GM12892 (cell line): ENCODE results near the gene PCDHB8. TPM values are rescaled to one million over a fixed set of nuclear protein-coding genes. Genes with fewer than 3 reads are reported as not detected.
"Not testable (repeated sequence)": the region's sequence is repeated elsewhere in the genome, so short reads cannot be mapped to it uniquely, and the experiment has no call there.

Source experiments
- DNase-seq: peaks from one replicate; pipeline ENCODE4 v3.0.0; 2011; ENCODE audit not compliant: insufficient read length
- FAIRE-seq: peaks from 2 replicates; lab custom pipeline; 2011; peaks lifted over from hg19 to GRCh38; lab: Jason Lieb, UNC
- POLR2A ChIP-seq: IDR thresholded peaks from 2 replicates; pipeline ENCODE4 v1.6.1; 2011; ENCODE audit warnings: low read depth, low read length, control low read depth
- POLR2AphosphoS5 ChIP-seq: IDR thresholded peaks from 2 replicates; pipeline ENCODE4 v1.6.1; 2011; ENCODE audit warnings: low read depth, low read length, control low read depth
- TAF1 ChIP-seq: IDR thresholded peaks from 2 replicates; pipeline ENCODE4 v1.6.1; 2011; ENCODE audit warnings: low read depth, mild to moderate bottlenecking, control low read depth, low read length, borderline replicate concordance
- polyA plus RNA-seq: library from polyadenylated mRNA; unstranded; fragments of >200 nt; gene quantifications from one replicate; pipeline ENCODE4 v1.2.1, GENCODE V29; 2012; ENCODE audit warnings: missing spikeins, inconsistent platforms; ENCODE audit not compliant: missing spikeins

Gene PCDHB8
- not detected for polyA plus RNA-seq

- DNase-seq, result not testable (repeated sequence)
- peak; percentile 24 for FAIRE-seq
These were observed at the start of gene PCDHB8 for GRCh38 chr5:141177577-141178191. PCDHB8 (plus strand) TSS chr5:141177790; CDS start chr5:141178035, 245 bp downstream.

DNA sequence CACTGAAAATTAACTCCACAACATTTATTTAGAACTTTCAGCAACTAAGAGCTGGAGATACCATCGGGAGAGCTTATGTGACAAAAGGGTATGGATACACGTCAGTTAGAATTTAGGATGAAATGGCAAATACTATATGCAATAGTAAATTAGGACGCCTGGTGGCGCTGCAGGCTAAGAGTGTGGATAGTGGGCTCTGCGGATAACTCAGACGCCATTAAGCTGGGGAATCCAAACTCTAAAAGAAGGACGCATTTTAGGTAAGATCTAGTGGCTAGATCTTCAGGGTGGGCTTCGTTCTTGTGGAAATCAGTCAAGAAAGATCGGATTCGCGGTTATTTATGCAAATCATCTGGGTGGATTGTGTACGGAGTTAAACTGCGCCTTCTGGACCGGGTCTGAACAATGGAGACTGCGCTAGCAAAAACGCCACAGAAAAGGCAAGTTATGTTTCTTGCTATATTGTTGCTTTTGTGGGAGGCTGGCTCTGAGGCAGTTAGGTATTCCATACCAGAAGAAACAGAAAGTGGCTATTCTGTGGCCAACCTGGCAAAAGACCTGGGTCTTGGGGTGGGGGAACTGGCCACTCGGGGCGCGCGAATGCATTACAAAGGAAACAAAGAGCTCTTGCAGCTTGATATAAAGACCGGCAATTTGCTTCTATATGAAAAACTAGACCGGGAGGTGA is 42.4 kb upstream of the PCDHB8 start, which contains the start of gene PCDHB5:
PCDHB5 (plus strand) TSS at position 177 of the 688 bp plus-strand sequence; CDS start at position 406, 229 bp downstream.
- no peak for TF ChIP-seq TAF1
- TF ChIP-seq POLR2AphosphoS5, result no peak
- no peak for TF ChIP-seq POLR2A
- FAIRE-seq (no peak), DNase-seq (no peak)

DNA sequence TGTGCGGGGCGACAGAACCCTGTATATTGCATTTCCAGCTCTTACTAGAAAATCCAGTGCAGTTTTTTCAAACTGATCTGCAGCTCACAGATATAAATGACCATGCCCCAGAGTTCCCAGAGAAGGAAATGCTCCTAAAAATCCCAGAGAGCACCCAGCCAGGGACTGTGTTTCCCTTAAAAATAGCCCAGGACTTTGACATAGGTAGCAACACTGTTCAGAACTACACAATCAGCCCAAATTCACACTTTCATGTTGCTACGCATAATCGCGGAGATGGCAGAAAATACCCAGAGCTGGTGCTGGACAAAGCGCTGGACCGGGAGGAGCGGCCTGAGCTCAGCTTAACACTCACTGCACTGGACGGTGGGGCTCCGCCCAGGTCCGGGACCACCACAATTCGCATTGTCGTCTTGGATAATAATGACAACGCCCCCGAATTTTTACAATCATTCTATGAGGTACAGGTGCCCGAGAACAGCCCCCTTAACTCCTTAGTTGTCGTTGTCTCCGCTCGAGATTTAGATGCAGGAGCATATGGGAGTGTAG is 41.8 kb upstream of the PCDHB8 start:
- DNase-seq (no peak), FAIRE-seq (no peak)
- TF ChIP-seq POLR2AphosphoS5 (no peak), TAF1 (no peak), POLR2A (no peak)

GRCh38 chr5:141137346-141137745 is 40.2 kb upstream of the PCDHB8 start:
- not testable (repeated sequence) for FAIRE-seq

GRCh38 chr5:141149812-141150211 is 27.8 kb upstream of the PCDHB8 start, which contains the start of gene PCDHB6:
PCDHB6 (plus strand) TSS chr5:141150057; CDS start chr5:141150258, 201 bp downstream.
- no peak for FAIRE-seq
- DNase-seq, result no peak
- TF ChIP-seq TAF1, result no peak
- no peak for TF ChIP-seq POLR2A
- TF ChIP-seq POLR2AphosphoS5, result no peak

More at GRCh38 chr5:141137346-141137745, 40.2 kb upstream of the PCDHB8 start:
- not testable (repeated sequence) for DNase-seq

- FAIRE-seq (no peak), DNase-seq (no peak)
- TF ChIP-seq POLR2AphosphoS5 (no peak), POLR2A (no peak), TAF1 (no peak)
These were observed 27.2 kb upstream of the PCDHB8 start for GRCh38 chr5:141150224-141150992.

DNA sequence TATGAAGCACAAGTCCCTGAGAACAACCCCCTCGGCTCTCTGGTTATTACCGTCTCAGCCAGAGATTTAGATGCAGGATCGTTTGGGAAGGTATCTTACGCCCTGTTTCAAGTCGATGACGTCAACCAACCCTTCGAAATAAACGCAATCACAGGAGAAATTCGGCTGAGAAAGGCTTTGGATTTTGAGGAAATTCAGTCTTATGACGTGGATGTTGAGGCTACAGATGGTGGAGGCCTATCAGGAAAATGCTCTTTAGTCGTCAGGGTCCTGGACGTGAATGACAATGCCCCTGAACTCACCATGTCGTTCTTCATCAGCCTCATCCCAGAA is 26.6 kb upstream of the PCDHB8 start:
- FAIRE-seq, result no peak
- no peak for DNase-seq
- TF ChIP-seq POLR2A, result no peak
- TF ChIP-seq POLR2AphosphoS5, result no peak
- no peak for TF ChIP-seq TAF1

GRCh38 chr5:141151632-141152031 is 26.0 kb upstream of the PCDHB8 start:
- not testable (repeated sequence) for DNase-seq, FAIRE-seq

- not testable (repeated sequence) for FAIRE-seq
These were observed 25.5 kb upstream of the PCDHB8 start for GRCh38 chr5:141152096-141152495.

GRCh38 chr5:141155540-141156374 is 21.8 kb upstream of the PCDHB8 start:
- FAIRE-seq (no peak), DNase-seq (no peak)
- TF ChIP-seq POLR2A (no peak), TAF1 (no peak), POLR2AphosphoS5 (no peak)

More at GRCh38 chr5:141152096-141152495, 25.5 kb upstream of the PCDHB8 start:
- DNase-seq, result not testable (repeated sequence)

- not testable (repeated sequence) for FAIRE-seq, DNase-seq
These were observed 20.2 kb upstream of the PCDHB8 start for GRCh38 chr5:141157356-141157755.

DNA sequence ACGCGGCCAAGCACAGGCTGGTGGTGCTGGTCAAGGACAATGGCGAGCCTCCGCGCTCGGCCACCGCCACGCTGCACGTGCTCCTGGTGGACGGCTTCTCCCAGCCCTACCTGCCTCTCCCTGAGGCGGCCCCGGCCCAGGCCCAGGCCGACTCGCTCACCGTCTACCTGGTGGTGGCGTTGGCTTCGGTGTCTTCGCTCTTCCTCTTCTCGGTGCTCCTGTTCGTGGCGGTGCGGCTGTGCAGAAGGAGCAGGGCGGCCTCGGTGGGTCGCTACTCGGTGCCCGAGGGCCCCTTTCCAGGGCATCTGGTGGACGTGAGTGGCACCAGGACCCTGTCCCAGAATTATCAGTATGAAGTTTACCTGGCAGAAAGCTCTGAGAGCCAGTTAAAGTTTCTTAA is 19.7 kb upstream of the PCDHB8 start:
- DNase-seq, FAIRE-seq: not testable (repeated sequence)
